Ectodermal cell (in vitro differentiated cells): Measurements from ENCODE around the gene ELF4.

Experiments used
- H3K27ac ChIP-seq: 2 replicates; pipeline ENCODE4 v1.7.0; 2013; ENCODE audit warnings: mild to moderate bottlenecking, low read depth, low read length; ENCODE audit not compliant: insufficient read depth, poor library complexity, severe bottlenecking
- H3K27me3 ChIP-seq: 2 replicates; pipeline ENCODE4 v1.7.0; 2013; ENCODE audit warnings: mild to moderate bottlenecking, low read length; ENCODE audit not compliant: insufficient read depth, control insufficient read depth, poor library complexity, severe bottlenecking
- H3K36me3 ChIP-seq: one replicate; pipeline ENCODE4 v1.7.0; 2013; ENCODE audit warnings: low read length; ENCODE audit not compliant: control insufficient read depth, insufficient read depth
- H3K4me1 ChIP-seq: one replicate; pipeline ENCODE4 v1.7.0; 2013; ENCODE audit warnings: low read length; ENCODE audit not compliant: control insufficient read depth, insufficient read depth
- H3K4me3 ChIP-seq: 2 replicates; pipeline ENCODE4 v1.7.0; 2013; ENCODE audit warnings: low read depth, low read length, control low read depth; ENCODE audit not compliant: insufficient read depth
- H3K9me3 ChIP-seq: 2 replicates; pipeline ENCODE4 v1.7.0; 2013; ENCODE audit warnings: mild to moderate bottlenecking, low read length, moderate library complexity; ENCODE audit not compliant: control insufficient read depth
- WGBS, 2 experiments: methylation state at CpG; one replicate each; pipeline ENCODE4 v1.1.7; 2013; ENCODE audit warnings: missing lambda C conversion rate in 2 of 2; 5-methylcytosine and 5-hydroxymethylcytosine counted together

ELF4 gene

DNA sequence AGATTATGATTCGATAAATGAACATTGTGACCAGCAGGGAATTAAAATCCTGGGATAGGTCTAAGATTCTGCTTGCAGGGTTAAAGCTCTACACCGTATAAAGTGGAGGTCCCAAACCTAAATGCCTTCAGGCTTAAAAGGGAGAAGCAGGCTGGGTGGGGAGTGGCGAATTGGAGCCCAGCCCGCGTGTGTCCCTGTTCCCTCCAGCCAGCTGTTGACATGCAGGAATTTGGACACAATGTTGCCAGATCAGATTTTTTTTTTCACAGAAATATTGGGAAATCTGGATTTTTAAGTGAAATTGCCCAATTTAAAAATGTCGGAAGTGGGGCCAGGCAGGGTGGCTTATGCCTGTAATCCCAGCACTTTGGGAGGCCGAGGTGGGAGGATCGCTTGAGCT, 60.5 kb downstream of the ELF4 start:
- H3K4me3 ChIP-seq, result no peak overlapping the region
- no peaks in the 10 kb centered on the region for H3K4me1 ChIP-seq
- H3K9me3 ChIP-seq, result no peaks in the 10 kb centered on the region
- H3K27ac ChIP-seq, result no peak overlapping the region
- H3K27me3 ChIP-seq, result no peaks in the 10 kb centered on the region
- WGBS, 2 experiments, result 94 to 95% methylated on average over 8 of the region's 8 CpGs
- peaks cover 27% of the 10 kb centered on the region for H3K36me3 ChIP-seq

DNA sequence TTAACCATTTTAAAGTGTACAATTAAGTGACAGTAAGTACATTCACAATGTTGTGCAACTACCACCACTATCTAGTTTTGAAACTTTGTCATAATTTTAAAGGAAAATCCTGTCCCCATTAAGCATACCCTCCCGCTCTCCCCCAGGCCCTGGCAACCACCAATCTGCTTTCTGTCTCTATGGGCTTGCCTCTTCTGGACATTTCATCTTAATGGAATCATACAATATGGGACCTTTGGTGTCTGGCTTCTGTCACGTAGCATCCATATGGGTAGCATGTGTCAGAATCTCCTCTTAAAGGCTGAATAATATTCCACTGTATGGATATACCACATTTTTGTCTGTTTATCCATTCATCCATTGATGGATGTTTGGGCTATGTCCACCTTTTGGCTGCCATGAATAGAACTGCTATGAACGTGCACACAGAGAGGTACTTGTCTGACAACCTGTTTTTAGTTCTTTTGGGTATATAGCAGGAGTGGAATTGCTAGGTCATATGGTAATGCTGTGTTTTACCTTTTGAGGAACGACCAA, 61.5 kb downstream of the ELF4 start:
- Histone ChIP-seq H3K27me3 (no peaks in the 10 kb centered on the region), H3K27ac (no peak overlapping the region), H3K9me3 (no peaks in the 10 kb centered on the region), H3K36me3 (peaks cover 24% of the 10 kb centered on the region), H3K4me1 (no peaks in the 10 kb centered on the region), H3K4me3 (no peak overlapping the region)
- 94 to 97% methylated on average over 3 to 4 of the region's 4 CpGs for WGBS, 2 experiments

DNA sequence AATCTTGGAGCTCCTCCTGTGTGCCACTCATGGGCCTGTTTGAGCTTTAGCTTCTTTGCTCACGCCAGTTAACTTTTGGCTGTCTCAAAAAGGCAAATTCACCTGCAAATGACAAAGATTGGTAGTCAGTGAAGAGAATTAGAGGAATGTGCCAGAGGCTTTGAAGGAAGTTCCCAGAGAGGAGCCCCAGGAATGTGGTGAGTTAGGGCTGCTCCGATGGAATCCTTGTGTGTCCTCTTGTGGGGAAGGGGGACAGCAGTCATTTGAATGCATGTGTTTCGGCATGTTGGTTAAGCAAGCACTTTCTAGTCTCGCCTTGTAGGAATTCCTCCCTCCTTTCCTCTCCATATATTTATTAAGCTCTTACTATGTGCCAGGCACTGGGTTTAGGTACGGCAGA, 62.9 kb downstream of the ELF4 start:
- Histone ChIP-seq H3K4me1 (no peaks in the 10 kb centered on the region), H3K27me3 (no peaks in the 10 kb centered on the region), H3K9me3 (no peaks in the 10 kb centered on the region), H3K27ac (no peak overlapping the region), H3K4me3 (no peak overlapping the region), H3K36me3 (peaks cover 18% of the 10 kb centered on the region)
- WGBS, 2 experiments, result 92 to 95% methylated on average over 5 of the region's 5 CpGs

DNA sequence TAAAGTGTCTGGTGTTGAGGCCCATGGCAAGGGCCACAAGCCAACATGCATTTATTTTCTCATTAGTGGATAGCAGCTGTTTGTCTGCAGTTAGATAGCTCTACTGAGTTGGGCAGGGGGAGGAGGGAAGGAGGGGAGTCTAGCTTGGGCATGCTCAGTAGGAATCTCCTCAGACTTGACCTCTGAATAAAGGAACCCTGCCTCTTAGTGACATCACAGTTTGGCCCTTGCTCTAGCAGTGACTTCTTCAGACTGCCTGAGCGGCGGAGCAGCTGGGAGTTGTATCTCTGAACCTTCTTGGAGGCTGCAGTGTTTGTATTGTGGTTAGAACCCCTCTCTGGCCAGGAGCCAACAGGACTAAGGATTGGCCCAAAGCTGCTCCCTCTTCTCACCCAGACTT, 70.5 kb downstream of the ELF4 start:
- WGBS, 2 experiments, result 94 to 100% methylated on average over 2 of the region's 2 CpGs
- Histone ChIP-seq H3K27me3 (no peaks in the 10 kb centered on the region), H3K4me1 (no peaks in the 10 kb centered on the region), H3K27ac (no peak overlapping the region), H3K36me3 (peaks cover 12% of the 10 kb centered on the region), H3K9me3 (no peaks in the 10 kb centered on the region), H3K4me3 (no peak overlapping the region)

DNA sequence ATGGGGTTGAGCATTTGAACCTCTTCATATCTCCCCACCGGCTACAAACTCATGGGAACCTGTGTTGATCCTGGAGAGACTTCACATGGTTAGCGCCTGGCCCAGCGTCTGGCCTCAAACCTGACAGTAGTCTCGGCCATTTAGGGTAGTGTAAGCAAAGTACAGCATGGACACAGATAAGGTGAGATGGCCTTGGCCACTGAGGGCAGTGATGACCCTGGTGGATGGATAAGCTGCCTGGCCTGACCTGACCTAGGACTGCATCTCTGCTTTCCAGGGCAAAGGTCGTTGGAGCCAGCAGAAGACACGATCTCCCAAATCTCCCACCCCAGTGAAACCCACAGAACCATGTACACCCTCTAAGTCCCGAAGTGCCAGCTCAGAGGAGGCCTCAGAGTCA, 76.1 kb downstream of the ELF4 start:
- Histone ChIP-seq H3K36me3 (peaks cover 16% of the 10 kb centered on the region), H3K9me3 (no peaks in the 10 kb centered on the region), H3K4me1 (no peaks in the 10 kb centered on the region), H3K27me3 (no peaks in the 10 kb centered on the region), H3K4me3 (no peak overlapping the region), H3K27ac (no peak overlapping the region)
- WGBS, 2 experiments, result 96 to 98% methylated on average over 7 of the region's 7 CpGs

DNA sequence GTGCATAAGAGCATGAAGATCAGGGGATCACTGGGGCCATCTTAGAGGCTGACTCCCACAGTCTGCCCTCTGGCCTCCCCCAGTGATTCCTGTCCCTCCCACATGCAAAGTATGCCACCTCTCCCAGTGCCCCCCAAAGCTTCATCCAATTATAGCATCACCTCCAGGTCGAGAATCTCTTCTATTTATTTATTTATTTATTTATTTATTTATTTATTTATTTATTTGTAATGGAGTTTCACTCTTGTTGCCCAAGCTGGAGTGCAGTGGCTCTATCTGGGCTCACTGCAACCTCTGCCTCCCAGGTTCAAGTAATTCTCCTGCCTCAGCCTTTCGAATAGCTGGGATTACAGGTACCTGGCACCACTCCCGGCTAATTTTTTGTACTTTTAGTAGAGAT, 77.7 kb downstream of the ELF4 start:
- 93 to 97% methylated on average over 2 of the region's 3 CpGs for WGBS, 2 experiments
- Histone ChIP-seq H3K4me3 (no peak overlapping the region), H3K36me3 (peaks cover 16% of the 10 kb centered on the region), H3K27ac (no peak overlapping the region), H3K4me1 (no peaks in the 10 kb centered on the region), H3K9me3 (no peaks in the 10 kb centered on the region), H3K27me3 (no peaks in the 10 kb centered on the region)

DNA sequence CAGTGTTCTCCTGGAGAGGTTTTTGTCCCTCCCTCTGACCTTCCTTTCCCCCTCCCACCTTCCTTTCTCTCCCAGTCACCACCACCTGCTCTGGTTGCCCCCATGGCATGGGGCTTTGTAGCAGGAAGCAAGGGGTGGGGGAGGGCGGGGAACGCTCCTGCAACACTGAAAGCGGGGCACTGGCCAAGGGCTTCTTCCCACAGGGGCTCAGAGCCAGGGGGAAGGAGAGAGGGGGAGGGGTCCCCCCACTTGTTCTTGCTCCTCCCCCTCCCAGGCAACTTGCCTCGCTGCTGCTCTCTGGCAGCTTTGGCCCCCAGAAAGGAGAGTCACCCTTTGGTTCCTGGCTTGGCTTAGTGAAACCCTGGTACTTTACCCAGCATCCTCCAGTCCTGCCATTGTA, 79.5 kb downstream of the ELF4 start:
- Histone ChIP-seq H3K27ac (no peak overlapping the region), H3K27me3 (no peaks in the 10 kb centered on the region), H3K36me3 (peaks cover 17% of the 10 kb centered on the region), H3K9me3 (no peaks in the 10 kb centered on the region), H3K4me1 (no peaks in the 10 kb centered on the region), H3K4me3 (no peak overlapping the region)
- 75 to 91% methylated on average over 3 to 4 of the region's 4 CpGs for WGBS, 2 experiments

DNA sequence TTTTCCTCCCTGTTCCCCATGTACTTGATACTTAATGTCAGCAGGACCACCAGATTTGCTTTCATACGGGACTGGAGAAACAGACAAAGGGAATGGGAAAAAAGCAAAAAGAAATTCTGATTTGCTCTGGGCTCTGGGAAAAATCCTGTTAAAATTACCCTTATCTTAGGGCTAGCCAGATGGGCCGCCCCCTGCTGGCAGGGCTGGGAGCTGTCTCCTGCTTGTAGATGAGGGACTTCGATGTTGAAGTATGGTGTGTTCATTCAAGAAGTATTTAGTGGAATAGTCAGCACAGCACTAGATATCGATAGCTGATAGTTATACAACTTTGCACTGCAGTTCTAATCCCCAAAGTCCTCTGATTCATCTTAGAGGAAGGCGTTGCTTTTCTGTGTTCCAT, 82.1 kb downstream of the ELF4 start:
- H3K27ac ChIP-seq, result no peak overlapping the region

DNA sequence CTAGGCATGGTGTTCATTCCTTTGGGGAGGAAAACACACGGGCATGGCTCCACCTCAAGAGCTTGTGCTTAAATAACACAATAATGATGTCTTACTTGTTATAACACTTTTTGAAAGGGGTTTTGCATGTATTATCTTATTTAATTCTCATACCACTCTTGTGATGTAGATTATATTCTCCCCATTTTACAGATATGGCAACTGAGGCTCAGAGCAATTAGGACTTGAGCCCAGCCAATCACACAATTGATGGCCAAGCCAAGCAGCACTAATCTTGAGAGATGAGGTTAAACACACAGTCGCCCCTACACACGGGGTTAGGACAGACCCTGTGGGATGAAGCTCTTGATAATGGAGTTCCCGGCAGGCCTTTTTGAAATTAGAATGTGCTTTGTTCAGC, 82.7 kb downstream of the ELF4 start:
- H3K27ac ChIP-seq, result no peak overlapping the region
- H3K27me3 ChIP-seq, result no peaks in the 10 kb centered on the region
- 96% methylated on average over 3 of the region's 4 CpGs for WGBS, 2 experiments
- peaks cover 4% of the 10 kb centered on the region for H3K4me1 ChIP-seq
- H3K36me3 ChIP-seq, result peaks cover 22% of the 10 kb centered on the region
- H3K4me3 ChIP-seq, result no peak overlapping the region
- H3K9me3 ChIP-seq, result no peaks in the 10 kb centered on the region

More for the DNA sequence above, 82.1 kb downstream of the ELF4 start:
- H3K9me3 ChIP-seq, result no peaks in the 10 kb centered on the region
- 79 to 84% methylated on average over 5 of the region's 5 CpGs for whole genome bisulfite sequencing, 2 experiments
- no peak overlapping the region for H3K4me3 ChIP-seq
- peaks cover 18% of the 10 kb centered on the region for H3K36me3 ChIP-seq
- no peaks in the 10 kb centered on the region for H3K27me3 ChIP-seq
- H3K4me1 ChIP-seq, result peaks cover 4% of the 10 kb centered on the region

DNA sequence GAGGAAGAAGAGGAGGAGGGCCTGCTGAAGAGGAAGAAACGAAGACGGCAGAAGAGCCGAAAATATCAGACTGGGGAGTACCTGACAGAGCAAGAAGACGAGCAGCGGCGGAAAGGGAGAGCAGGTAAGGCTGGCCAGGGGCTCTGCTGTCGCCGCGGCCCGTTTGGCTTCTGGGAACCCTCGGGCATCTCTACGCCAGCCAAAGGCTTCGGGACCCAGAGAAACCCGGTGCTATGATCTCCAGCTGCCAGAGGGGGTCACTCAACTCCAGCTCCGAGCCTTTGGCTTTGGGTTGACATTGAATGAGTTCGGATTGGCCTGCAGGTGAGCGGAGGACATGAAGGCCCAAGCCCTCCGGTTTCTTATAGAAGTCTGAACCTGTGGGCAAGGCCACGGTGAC, 85.0 kb downstream of the ELF4 start:
- 84 to 86% methylated on average over 19 of the region's 19 CpGs for WGBS, 2 experiments
- H3K4me1 ChIP-seq, result peaks cover 4% of the 10 kb centered on the region
- no peaks in the 10 kb centered on the region for H3K9me3 ChIP-seq
- H3K27ac ChIP-seq, result no peak overlapping the region
- no peaks in the 10 kb centered on the region for H3K27me3 ChIP-seq
- H3K36me3 ChIP-seq, result peaks cover 18% of the 10 kb centered on the region
- no peak overlapping the region for H3K4me3 ChIP-seq

DNA sequence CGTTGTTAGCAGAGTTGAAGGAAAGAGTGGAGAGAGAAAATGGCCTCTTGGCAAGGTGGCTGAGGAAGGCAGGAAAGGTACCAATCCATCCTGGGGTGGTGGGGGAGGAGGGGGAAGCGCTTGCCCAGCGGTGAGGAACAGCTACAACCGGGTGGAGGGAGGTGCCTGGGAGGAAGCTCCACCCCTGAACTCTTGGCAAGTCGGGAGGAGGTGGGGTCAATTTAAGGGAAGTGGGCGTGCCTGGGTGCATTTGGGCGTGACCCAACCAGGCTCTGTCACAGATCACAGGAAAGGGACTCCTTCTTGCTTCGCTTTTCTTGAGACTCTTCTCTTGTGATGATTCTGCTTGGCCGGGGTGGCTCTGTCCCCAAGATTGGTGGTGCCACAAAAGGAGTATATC, 86.2 kb downstream of the ELF4 start:
- no peaks in the 10 kb centered on the region for H3K27me3 ChIP-seq
- H3K4me3 ChIP-seq, result no peak overlapping the region
- peaks cover 18% of the 10 kb centered on the region for H3K36me3 ChIP-seq
- H3K4me1 ChIP-seq, result peaks cover 4% of the 10 kb centered on the region
- 27 to 34% methylated on average over 9 of the region's 9 CpGs for WGBS, 2 experiments
- no peaks in the 10 kb centered on the region for H3K9me3 ChIP-seq
- H3K27ac ChIP-seq, result no peak overlapping the region
